ENCODE measurements around the gene UBXN6.

Gene UBXN6

GRCh38 chr19:4447327-4448146 lies 10.1 kb downstream of the UBXN6 start:
- DNase-seq: no peak
- no peak overlapping the region for H3K27ac ChIP-seq

DNA sequence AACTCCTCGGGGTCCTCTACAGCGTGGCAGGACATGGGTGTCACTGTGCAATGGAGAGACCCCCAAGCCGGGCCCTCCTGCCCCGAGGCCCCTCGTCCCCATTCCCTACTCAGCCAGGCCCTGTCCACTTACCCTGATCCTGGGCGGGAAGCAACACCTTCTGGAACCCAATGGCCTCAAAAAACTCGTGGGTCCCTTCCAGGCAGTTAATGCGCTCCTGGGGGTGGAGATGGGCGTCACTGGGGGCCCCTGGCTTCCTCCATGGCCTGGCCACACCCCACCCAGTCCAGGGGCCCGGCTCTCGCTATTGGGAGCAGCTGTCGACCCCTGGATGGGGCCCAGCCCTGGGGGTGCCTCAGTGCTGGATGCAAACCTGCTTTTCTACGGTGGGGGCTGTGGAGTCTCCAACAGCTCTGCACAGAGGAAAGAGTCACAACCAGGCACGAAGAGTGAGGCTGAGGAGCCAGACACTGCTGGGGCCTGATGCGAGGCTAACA lies 10.8 kb downstream of the UBXN6 start:
- peaks cover 54 to 85% (median 69%) of the 10 kb centered on the region in 3 donors for H3K36me3 ChIP-seq

More at GRCh38 chr19:4447327-4448146, 10.1 kb downstream of the UBXN6 start:
- intact Hi-C loops (cut with DNase I; ENCODE audit: low total_unique reads): no loop called here
- TF ChIP-seq CTCF (IDR thresholded peaks at IDR 0.05): no peak
- Histone ChIP-seq H3K36me3 (peaks cover 60 to 92% (median 77%) of the 10 kb centered on the region in 3 donors), H3K27me3 (no peaks in the 10 kb centered on the region), H3K4me3 (no peak overlapping the region), H3K9me3 (no peaks in the 10 kb centered on the region), H3K4me1 (peaks cover 0 to 2% (median 0%) of the 10 kb centered on the region in 4 donors)

DNA sequence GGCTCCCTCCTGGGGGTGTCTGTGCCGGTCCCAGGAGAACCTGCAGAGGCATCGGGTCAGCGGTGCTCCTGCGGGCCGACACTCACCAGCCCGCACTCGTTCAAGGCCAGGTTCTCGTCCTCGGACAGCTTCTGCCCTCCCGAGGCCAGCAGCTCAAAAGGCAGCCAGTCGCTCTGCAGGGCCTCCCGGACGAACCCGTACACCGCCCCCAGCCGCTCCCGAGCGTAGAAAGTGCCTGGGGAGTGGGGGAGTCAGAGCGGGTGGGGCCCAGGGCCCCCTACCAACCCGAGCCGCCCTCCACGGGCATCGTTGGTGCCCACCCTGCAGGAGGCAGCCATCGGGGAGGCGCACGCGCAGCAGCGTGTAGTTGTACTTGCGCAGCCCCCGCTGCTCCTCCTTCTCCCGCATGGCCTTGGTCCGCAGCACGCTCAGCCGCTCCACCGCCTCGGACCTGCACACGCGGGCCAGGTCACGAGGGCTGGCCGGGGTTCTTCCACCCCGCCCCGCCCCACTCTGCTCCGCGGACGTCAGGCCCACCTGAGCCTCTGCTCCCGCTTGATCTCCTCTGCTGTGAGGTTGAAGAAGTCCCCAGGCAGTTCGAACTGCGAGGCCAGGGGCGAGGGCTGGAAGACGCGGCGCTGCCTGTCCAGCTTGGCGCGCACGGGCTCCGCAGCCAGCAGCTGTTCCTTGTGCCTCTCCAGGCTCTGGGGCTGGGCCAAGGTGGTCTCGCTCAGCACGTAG lies 11.5 kb downstream of the UBXN6 start:
- no peak for DNase-seq
- Histone ChIP-seq H3K9me3 (no peaks in the 10 kb centered on the region), H3K27ac (no peak overlapping the region), H3K4me3 (no peak overlapping the region), H3K4me1 (peaks cover 0 to 6% (median 0%) of the 10 kb centered on the region in 4 donors), H3K27me3 (no peaks in the 10 kb centered on the region), H3K36me3 (peaks cover 47 to 78% (median 63%) of the 10 kb centered on the region in 3 donors)
- intact Hi-C loops (cut with DNase I; ENCODE audit: low total_unique reads): no loop called here
- no peak for TF ChIP-seq CTCF (IDR thresholded peaks at IDR 0.05)

More for the DNA sequence above, 10.8 kb downstream of the UBXN6 start:
- Histone ChIP-seq H3K9me3 (no peaks in the 10 kb centered on the region), H3K4me3 (no peak overlapping the region), H3K4me1 (peaks cover 0 to 6% (median 0%) of the 10 kb centered on the region in 4 donors), H3K27ac (no peak overlapping the region), H3K27me3 (no peaks in the 10 kb centered on the region)
- no peak for DNase-seq
- intact Hi-C loops (cut with DNase I; ENCODE audit: low total_unique reads): no loop called here
- no peak for TF ChIP-seq CTCF (IDR thresholded peaks at IDR 0.05)

GRCh38 chr19:4444765-4445741 lies 12.5 kb downstream of the UBXN6 start:
- Histone ChIP-seq H3K36me3 (peaks cover 43 to 68% (median 59%) of the 10 kb centered on the region in 3 donors), H3K27me3 (no peaks in the 10 kb centered on the region), H3K4me1 (peaks cover 0 to 6% (median 0%) of the 10 kb centered on the region in 4 donors), H3K27ac (no peak overlapping the region), H3K4me3 (no peak overlapping the region), H3K9me3 (no peaks in the 10 kb centered on the region)
- TF ChIP-seq CTCF (IDR thresholded peaks at IDR 0.05): no peak
- no peak for DNase-seq
- intact Hi-C loops (cut with DNase I; ENCODE audit: low total_unique reads): no loop called here
